ENCODE data around the gene ADCY9.
"Not testable (repeated sequence)": the region's sequence is repeated elsewhere in the genome, so short reads cannot be mapped to it uniquely, and the experiment has no call there.

Gene ADCY9

DNA sequence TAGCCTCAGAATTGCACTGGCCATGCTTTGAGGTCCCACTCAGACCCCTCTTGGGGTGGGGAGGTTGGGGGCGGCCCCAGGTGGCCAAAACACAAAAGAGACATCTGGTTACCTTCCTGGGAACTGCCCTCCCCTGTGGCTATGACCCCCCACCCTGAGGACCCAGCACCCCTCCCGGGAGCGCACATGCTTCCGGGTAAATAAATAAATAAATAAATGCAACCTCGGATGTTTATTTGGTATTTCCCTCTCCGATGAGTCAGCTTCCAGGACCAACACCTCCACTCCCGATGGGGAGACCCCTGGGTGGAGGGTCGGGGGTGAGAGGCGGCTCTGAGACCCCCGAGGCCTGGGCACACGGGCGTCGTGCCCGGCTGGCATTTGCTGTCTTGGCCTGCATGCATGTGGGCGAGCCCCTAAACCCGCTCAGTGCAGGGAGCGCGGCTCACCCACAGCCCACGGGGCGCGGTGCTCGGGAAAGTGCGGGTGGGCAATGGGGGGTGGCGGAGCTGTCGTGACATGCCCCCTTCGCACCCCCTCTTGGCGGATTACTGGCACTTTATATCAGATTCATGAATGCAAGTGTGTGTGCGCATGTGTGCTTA is 151.5 kb downstream of the ADCY9 start:
- H3K4me3 ChIP-seq (ENCODE audit: low read depth, low read length): no peak overlapping the region
- no peak for DNase-seq (ENCODE audit: low read depth)
- TF ChIP-seq, protein P1, sequence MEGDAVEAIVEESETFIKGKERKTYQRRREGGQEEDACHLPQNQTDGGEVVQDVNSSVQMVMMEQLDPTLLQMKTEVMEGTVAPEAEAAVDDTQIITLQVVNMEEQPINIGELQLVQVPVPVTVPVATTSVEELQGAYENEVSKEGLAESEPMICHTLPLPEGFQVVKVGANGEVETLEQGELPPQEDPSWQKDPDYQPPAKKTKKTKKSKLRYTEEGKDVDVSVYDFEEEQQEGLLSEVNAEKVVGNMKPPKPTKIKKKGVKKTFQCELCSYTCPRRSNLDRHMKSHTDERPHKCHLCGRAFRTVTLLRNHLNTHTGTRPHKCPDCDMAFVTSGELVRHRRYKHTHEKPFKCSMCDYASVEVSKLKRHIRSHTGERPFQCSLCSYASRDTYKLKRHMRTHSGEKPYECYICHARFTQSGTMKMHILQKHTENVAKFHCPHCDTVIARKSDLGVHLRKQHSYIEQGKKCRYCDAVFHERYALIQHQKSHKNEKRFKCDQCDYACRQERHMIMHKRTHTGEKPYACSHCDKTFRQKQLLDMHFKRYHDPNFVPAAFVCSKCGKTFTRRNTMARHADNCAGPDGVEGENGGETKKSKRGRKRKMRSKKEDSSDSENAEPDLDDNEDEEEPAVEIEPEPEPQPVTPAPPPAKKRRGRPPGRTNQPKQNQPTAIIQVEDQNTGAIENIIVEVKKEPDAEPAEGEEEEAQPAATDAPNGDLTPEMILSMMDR (IDR thresholded peaks at IDR 0.05; ENCODE audit: control insufficient read depth, extremely low read depth, insufficient read depth): no peak

DNA sequence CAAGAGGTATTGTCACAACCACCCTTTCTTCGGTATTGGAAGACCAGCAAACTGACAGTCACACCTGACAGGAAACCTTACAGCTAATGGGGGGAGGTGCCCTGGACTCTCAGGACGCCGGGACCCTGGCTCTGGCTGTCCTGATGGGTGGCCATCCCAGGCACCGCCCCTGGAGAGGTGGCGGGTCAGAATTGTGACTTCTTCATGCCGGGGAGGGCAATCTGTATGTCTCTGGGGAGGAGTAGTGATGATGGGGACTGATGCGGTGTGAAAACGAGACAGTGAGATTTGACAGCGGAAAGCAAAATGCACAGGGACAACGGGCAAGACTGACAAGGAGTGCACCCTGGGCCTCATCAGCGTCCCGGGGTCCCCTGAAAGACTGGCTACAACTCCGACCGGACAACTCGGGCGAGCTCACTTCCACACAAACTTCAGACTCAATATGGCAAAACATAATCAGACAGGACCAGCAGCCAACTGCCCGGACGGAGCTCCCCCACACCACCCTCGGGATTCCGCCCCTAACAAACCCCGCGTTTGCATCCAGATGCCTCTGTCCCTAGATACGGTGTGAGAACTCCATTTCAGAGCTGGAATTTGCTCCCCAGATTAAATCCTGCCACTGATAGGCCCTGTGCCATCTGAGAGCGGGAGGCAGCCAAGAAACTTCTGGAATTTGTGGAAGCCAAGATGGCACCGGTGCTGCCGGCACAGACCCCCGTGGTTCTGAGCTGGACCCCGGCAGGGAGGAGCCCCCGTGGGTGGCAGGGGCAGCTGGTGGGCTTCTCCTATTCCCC is 152.2 kb downstream of the ADCY9 start:
- DNase-seq (ENCODE audit: low read depth): no peak
- TF ChIP-seq, protein P1 (IDR thresholded peaks at IDR 0.05; ENCODE audit: control insufficient read depth, extremely low read depth, insufficient read depth): no peak
- H3K4me3 ChIP-seq (ENCODE audit: low read depth, low read length): no peak overlapping the region

DNA sequence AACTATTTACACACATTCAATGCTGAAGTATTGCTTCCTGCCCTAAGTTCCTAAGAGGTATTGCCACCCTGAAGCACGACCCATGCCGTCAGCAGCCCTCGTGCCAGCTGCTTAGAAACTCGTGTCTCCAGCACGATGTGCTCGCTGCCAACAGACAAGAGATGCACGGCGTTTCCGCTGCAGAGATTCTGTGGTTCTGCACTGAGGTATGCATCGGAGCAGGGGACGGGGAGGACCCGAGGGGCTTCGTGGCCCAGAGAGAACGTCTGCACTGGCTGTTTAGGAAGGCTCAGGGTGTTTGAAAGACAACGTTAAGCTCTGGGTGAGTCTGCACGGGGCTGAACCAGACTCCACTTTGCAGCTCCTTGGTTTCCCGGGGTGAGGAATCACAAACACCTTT is 153.0 kb downstream of the ADCY9 start:
- H3K4me3 ChIP-seq (ENCODE audit: low read depth, low read length): no peak overlapping the region
- TF ChIP-seq, protein P1 (IDR thresholded peaks at IDR 0.05; ENCODE audit: control insufficient read depth, extremely low read depth, insufficient read depth): no peak
- DNase-seq (ENCODE audit: low read depth): no peak

DNA sequence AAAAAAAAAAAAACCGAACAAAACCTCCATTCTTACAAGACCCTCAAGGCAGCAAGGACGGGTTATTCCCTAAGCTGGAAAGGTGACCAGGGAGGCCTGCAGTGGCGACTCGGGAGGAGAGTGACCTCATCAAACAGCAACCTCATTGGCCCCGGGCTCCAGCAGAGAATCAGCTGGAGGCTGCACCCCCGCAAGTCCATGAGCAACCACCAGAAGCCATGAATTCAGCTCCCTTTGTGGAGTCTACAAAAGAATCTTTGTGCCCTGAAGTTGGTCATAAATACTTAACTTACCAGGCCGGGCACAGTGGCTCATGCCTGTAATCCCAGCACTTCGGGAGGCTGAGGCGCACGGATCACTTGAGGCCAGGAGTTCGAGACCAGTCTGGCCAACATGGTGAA is 154.8 kb downstream of the ADCY9 start:
- no peak for DNase-seq (ENCODE audit: low read depth)
- H3K4me3 ChIP-seq (ENCODE audit: low read depth, low read length): peak overlapping the region; percentile 48; the same call in 1 of the 2 replicates
- TF ChIP-seq, protein P1 (IDR thresholded peaks at IDR 0.05; ENCODE audit: control insufficient read depth, extremely low read depth, insufficient read depth): no peak

DNA sequence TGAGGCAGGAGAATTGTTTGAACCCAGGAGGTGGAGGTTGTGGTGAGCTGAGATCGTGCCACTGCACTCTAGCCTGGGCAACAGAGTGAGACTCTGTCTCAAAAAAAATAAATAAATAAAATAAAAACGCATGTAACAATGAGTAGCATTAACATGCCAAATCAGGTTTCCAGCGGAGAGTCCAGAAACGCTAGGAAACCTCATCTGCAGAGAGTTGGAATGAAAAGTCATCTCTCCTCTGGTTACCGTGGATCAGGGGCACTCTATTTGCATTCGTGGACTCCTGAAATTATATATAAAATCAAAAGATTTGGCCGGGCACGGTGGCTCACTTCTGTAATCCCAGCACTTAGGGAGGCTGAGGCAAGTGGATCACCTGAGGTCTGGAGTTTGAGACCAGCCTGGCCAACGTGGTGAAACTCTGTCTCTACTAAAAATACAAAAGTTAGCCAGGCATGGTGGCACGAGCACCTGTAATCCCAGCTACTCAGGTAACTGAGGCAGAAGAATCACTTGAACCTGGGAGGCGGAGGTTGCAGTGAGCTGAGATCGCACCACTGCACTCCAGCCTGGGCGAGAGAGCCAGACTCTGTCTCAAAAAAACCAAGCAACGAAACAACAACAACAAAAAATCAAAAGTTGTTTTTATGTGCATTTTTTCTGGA is 156.2 kb downstream of the ADCY9 start:
- DNase-seq (ENCODE audit: low read depth): not testable (repeated sequence)
- peak overlapping the region; percentile 48 for H3K4me3 ChIP-seq (ENCODE audit: low read depth, low read length)

DNA sequence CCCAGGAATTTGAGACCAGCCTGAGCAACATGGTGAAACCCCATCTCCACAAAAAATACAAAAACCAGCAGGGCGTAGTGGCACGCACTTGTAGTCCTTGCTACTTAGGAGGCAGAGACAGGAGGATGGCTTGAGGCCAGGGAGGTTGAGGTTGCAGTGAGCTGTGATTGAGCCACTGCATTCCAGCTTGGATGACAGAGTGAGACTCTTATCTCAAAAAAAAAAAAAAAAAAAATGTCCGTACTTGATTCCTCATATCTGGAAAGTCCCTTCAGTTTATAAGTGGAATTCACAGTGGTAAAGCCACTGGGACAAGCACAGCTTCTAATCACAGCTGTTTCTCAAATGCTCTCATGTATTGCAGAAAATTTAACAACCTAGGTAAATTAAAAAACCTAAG is 157.1 kb downstream of the ADCY9 start:
- TF ChIP-seq, protein P1 (IDR thresholded peaks at IDR 0.05; ENCODE audit: control insufficient read depth, extremely low read depth, insufficient read depth): no peak
- no peak overlapping the region for H3K4me3 ChIP-seq (ENCODE audit: low read depth, low read length)
- DNase-seq (ENCODE audit: low read depth): no peak

DNA sequence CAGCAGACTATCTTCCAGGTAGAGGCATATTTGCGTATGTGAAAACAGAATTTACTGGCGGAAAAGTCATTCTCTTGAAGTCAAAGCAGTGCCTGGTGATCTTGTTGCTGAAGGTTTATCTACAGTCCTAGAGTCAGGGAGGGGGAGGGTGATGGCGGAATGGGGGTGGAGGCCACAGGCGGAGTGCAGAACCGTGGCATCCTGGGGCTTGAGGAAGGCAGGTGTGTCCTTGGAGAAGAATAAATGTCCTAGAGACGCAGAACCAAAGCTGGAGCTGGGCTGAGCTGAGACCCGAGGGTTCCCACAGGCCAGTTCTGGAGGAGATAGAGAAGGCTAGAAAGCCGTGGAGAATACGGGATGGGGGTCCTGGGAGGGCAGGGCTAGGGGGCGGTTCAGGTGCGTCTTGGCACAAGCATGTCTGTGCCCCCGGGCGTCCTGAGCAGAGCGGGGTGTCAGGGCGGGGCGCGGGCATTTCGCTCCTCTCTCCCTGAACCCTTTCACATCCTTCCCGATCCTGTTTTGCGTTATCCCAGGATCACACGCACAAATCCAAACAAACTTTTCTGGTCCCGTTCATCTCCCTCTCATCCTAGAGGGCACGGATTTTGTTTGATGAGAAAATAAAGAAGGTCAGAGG is 158.8 kb downstream of the ADCY9 start:
- TF ChIP-seq, protein P1 (IDR thresholded peaks at IDR 0.05; ENCODE audit: control insufficient read depth, extremely low read depth, insufficient read depth): no peak
- no peak overlapping the region for H3K4me3 ChIP-seq (ENCODE audit: low read depth, low read length)
- DNase-seq (ENCODE audit: low read depth): no peak
